Measurements from ENCODE around the gene S100A1. TPM values are rescaled to one million over a fixed set of nuclear protein-coding genes. Genes with fewer than 3 reads are reported as not detected.
A peak's percentile ranks its signal among the peaks of the same experiment; 100 is the strongest.

Gene S100A1
- total RNA-seq, 1 experiment from 2014 or later, result 0.29 TPM

DNA sequence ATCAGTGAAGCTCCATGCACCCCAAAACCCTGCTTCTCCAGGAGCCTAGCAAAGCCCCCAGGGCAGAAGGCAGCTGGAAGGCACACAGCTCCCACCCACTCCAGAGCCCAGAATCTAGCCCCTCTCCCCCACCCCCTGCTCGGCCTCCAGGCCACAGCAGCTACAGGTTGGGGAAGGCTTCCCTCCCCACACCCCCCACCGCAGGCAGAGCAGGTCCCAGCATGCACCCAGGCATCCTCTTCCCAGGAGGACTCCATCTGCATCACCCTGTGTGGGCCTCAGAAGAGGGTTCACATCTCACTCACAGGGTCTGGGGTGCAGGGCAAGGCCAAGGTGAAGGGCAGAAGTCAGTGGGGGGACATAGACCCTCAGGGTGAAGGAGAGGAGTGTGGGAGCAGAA lies 12.8 kb upstream of the S100A1 start:
- Histone ChIP-seq H3K9me2 (replicated peaks; ENCODE audit: low read length) (no peaks in the 10 kb centered on the region), H3K27ac (ENCODE audit: low read length) (peak overlapping the region; percentile 87), H3K4me2 (ENCODE audit: low read length) (peak overlapping the region; percentile 81), H3K27me3 (ENCODE audit: low read length) (no peaks in the 10 kb centered on the region), H3K4me1 (ENCODE audit: insufficient read depth, low read length) (peaks cover 57% of the 10 kb centered on the region), H3K4me3 (ENCODE audit: low read length) (peak overlapping the region; percentile 70), H4K20me1 (ENCODE audit: low read length) (no peaks in the 10 kb centered on the region), H3K36me3 (ENCODE audit: low read depth, low read length) (peaks cover 13% of the 10 kb centered on the region), H3K9me3 (ENCODE audit: low read length) (no peaks in the 10 kb centered on the region), H2AFZ (ENCODE audit: low read length) (no peak overlapping the region), H3K9ac (ENCODE audit: low read length) (peak overlapping the region; percentile 67), H3F3A (ENCODE audit: low read length, unreplicated experiment) (peaks cover 16% of the 10 kb centered on the region), H3K79me2 (ENCODE audit: low read length) (peaks cover 64% of the 10 kb centered on the region)
- intact Hi-C loops (cut with micrococcal nuclease), result no loop called here
- TF ChIP-seq EZH2 (IDR thresholded peaks at IDR 0.05; ENCODE audit: low read length, unreplicated experiment), result no peak
- TF ChIP-seq, protein P1, sequence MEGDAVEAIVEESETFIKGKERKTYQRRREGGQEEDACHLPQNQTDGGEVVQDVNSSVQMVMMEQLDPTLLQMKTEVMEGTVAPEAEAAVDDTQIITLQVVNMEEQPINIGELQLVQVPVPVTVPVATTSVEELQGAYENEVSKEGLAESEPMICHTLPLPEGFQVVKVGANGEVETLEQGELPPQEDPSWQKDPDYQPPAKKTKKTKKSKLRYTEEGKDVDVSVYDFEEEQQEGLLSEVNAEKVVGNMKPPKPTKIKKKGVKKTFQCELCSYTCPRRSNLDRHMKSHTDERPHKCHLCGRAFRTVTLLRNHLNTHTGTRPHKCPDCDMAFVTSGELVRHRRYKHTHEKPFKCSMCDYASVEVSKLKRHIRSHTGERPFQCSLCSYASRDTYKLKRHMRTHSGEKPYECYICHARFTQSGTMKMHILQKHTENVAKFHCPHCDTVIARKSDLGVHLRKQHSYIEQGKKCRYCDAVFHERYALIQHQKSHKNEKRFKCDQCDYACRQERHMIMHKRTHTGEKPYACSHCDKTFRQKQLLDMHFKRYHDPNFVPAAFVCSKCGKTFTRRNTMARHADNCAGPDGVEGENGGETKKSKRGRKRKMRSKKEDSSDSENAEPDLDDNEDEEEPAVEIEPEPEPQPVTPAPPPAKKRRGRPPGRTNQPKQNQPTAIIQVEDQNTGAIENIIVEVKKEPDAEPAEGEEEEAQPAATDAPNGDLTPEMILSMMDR (conservative IDR thresholded peaks at IDR 0.05; ENCODE audit: low read depth, low read length), result no peak
- no peak for TF ChIP-seq EZH2phosphoT487 (IDR thresholded peaks at IDR 0.05; ENCODE audit: borderline replicate concordance, low read length)
- no peak for DNase-seq
- BruUV-seq (replicated peaks), result no TSS peak
- no peak for ATAC-seq
- ChIA-PET POLR2A (ENCODE audit: unreplicated experiment) (interaction anchor here (1.2 kb wide), 1 partner anchor 43 kb away, joined by 3 read pairs; no protein-coding TSS in a partner anchor), CTCF (interaction anchor here (1.3 to 1.5 kb wide), 3 partner anchors 43 to 82 kb away, joined by 3 to 6 read pairs (median 5); no protein-coding TSS in a partner anchor)

DNA sequence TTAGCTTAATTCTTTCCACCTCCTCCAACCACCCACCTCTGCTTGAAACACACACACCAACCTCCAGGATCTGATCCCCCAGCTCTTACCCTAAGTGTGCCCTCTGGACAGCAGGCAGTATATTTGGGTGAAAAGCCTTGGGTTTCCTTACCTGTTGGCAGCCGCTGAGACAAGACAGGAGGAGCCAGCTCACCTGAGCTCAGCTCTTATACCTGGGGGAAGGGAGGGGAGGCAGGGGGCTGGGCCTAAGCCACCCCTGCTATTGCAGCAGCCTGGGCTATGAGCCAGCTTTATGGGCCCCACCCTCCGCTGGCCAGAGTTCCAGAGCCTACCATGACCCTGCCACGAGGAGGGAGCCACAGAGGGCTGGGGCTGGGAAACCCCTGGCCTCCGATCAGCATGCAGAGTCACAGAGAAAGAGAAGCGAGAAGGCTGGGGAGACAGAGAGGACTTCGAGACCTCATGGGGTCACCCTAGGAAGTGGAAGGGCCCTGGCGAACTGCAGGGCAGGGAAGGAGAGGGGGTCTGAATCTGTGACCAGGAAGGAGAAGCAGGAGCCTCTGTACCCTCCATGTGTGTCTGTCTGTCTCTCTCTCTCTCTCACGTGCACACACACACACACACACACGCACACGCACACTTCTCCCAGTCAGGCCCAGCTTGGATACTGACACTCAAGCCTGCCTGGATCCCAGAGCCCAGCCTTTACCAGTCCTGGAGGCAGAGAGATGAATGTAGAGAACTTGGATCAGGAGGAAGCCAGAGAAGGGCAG lies 11.9 kb upstream of the S100A1 start, which contains the start of gene S100A14:
S100A14 (minus strand) TSS at position 182 of the 773 bp plus-strand sequence. CDS start 467 bp downstream, outside the sequence.
- H3K4me3 ChIP-seq (ENCODE audit: low read length), result peak within 1 kb of the TSS; percentile 70
- intact Hi-C loops (cut with micrococcal nuclease), result loop anchor here (2.0 kb wide), 1 partner anchor 106 kb away; no protein-coding TSS in a partner anchor
- ChIA-PET POLR2A (ENCODE audit: unreplicated experiment) (interaction anchor here (0.6 to 1.2 kb wide), 4 partner anchors 17 to 44 kb away, joined by 3 to 4 read pairs (median 3); no protein-coding TSS in a partner anchor), CTCF (interaction anchor here (1.3 to 1.5 kb wide), 2 partner anchors 44 to 83 kb away, joined by 3 to 6 read pairs; no protein-coding TSS in a partner anchor)
- no peak within 1 kb of the TSS for H2AFZ ChIP-seq (ENCODE audit: low read length)
- TF ChIP-seq, protein P1 (conservative IDR thresholded peaks at IDR 0.05; ENCODE audit: low read depth, low read length), result no peak
- no peak for TF ChIP-seq EZH2phosphoT487 (IDR thresholded peaks at IDR 0.05; ENCODE audit: borderline replicate concordance, low read length)
- no peak for TF ChIP-seq EZH2 (IDR thresholded peaks at IDR 0.05; ENCODE audit: low read length, unreplicated experiment)
- no peaks in the 10 kb centered on the region for H4K20me1 ChIP-seq (ENCODE audit: low read length)
- H3K9ac ChIP-seq (ENCODE audit: low read length), result peak within 1 kb of the TSS; percentile 67
- H3K4me2 ChIP-seq (ENCODE audit: low read length), result peak within 1 kb of the TSS; percentile 81
- BruUV-seq (replicated peaks), result no TSS peak
- peaks cover 14% of the 10 kb centered on the region for H3F3A ChIP-seq (ENCODE audit: low read length, unreplicated experiment)
- no peaks in the 10 kb centered on the region for H3K9me3 ChIP-seq (ENCODE audit: low read length)
- peaks cover 50% of the 10 kb centered on the region for H3K4me1 ChIP-seq (ENCODE audit: insufficient read depth, low read length)
- H3K27ac ChIP-seq (ENCODE audit: low read length), result peak within 1 kb of the TSS; percentile 87
- ATAC-seq (no peak), DNase-seq (peak; percentile 95)
- no peaks in the 10 kb centered on the region for H3K9me2 ChIP-seq (replicated peaks; ENCODE audit: low read length)
- peaks cover 56% of the 10 kb centered on the region for H3K79me2 ChIP-seq (ENCODE audit: low read length)
- H3K27me3 ChIP-seq (ENCODE audit: low read length), result no peaks in the 10 kb centered on the region
- peaks cover 19% of the 10 kb centered on the region for H3K36me3 ChIP-seq (ENCODE audit: low read depth, low read length)

Data from PC-3 (cell line).